Measurements from ENCODE around the gene PNMA8A.

DNA sequence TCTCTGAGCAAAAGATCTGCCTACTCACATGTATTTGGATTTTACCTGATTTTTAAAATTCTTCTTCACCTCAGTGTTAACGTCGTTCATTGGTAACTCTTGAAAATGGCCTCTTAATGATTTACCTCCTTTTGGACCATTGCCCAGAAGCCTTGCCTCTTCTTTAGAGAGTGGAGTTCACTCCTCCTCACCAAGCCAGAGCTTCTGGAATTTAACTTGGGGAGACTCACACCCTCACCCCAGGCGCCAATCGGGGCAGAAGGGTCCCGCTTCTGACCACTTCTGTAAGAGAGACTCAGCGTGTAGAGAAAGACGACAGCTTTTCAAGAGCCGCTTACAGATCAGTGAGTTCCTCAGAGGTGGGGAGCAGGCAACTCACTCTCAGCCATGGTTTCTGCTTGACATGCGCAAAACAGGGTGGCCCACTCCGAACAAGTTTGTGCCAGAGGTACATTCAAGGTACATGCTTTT lies 45.3 kb downstream of the PNMA8A start:
- TF ChIP-seq, protein P1, sequence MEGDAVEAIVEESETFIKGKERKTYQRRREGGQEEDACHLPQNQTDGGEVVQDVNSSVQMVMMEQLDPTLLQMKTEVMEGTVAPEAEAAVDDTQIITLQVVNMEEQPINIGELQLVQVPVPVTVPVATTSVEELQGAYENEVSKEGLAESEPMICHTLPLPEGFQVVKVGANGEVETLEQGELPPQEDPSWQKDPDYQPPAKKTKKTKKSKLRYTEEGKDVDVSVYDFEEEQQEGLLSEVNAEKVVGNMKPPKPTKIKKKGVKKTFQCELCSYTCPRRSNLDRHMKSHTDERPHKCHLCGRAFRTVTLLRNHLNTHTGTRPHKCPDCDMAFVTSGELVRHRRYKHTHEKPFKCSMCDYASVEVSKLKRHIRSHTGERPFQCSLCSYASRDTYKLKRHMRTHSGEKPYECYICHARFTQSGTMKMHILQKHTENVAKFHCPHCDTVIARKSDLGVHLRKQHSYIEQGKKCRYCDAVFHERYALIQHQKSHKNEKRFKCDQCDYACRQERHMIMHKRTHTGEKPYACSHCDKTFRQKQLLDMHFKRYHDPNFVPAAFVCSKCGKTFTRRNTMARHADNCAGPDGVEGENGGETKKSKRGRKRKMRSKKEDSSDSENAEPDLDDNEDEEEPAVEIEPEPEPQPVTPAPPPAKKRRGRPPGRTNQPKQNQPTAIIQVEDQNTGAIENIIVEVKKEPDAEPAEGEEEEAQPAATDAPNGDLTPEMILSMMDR (IDR thresholded peaks at IDR 0.05), result no peak
- TF ChIP-seq EP300 (IDR thresholded peaks at IDR 0.05) (no peak), POLR2AphosphoS5 (IDR thresholded peaks at IDR 0.05) (no peak)

Measured in sigmoid colon (tissue), 4 donors.